GM18861 (cell line): ENCODE data around the gene SLC1A5.
"Not testable (repeated sequence)": the region's sequence is repeated elsewhere in the genome, so short reads cannot be mapped to it uniquely, and the experiment has no call there.

ENCODE experiments used
- ATAC-seq: cut with Tn5 transposase; IDR thresholded peaks from one replicate; pipeline ENCODE4 v1.9.1; 2021; ENCODE audit not compliant: unreplicated experiment

SLC1A5 gene

DNA sequence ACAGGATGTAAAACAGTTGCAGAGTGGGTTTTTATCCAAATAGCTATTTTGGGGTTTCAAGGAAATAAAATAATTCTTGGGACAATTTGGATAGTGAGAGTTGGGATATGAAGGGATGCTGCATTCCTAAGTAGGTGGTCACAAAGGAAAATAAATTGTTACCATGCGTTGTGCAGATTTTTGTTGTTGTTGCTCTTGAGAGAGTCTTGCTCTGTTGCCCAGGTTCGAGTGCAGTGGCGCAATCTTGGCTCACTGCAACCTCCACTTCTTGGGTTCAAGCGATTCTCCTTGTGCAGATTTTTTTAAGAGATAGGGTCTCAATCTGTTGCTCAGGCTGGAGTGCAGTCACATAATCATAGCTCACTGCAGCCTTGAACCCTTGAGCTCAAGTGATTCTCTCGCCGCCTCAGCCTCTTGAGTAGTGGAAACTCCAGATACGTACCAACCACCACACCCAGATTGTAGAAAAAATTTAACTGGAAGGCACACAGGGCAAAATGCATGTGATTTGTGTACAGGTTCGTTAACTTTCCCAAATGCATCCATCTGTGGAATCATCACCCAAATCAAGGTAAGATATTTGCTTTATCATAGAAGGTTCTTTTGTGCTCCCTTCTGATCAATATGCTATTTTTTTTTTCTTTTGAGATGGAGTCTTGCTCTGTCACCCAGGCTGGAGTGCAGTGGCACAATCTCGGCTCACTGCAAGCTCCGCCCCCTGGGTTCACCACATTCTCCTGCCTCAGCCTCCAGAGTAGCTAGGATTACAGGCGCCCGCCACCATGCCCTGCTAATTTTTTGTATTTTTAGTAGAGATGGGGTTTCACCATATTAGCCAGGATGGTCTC lies 16.0 kb downstream of the SLC1A5 start:
- ATAC-seq, result no peak

DNA sequence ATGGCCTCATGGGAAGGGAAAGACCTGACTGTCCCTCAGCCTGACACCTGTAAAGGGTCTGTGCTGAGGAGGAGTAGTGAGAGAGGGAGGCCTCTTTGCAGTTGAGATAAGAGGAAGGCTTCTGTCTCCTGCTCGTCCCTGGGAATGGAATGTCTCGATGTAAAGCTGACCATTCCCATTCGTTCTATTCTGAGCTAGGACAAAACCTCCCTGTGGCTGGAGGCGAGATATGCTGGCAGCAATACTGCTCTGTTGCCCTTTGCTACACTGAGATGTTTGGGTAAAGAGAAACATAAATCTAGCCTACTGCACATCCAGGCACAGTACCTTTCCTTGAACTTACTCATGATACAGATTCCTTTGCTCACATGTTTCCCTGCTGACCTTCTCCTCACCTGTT lies 19.6 kb downstream of the SLC1A5 start:
- not testable (repeated sequence) for ATAC-seq

DNA sequence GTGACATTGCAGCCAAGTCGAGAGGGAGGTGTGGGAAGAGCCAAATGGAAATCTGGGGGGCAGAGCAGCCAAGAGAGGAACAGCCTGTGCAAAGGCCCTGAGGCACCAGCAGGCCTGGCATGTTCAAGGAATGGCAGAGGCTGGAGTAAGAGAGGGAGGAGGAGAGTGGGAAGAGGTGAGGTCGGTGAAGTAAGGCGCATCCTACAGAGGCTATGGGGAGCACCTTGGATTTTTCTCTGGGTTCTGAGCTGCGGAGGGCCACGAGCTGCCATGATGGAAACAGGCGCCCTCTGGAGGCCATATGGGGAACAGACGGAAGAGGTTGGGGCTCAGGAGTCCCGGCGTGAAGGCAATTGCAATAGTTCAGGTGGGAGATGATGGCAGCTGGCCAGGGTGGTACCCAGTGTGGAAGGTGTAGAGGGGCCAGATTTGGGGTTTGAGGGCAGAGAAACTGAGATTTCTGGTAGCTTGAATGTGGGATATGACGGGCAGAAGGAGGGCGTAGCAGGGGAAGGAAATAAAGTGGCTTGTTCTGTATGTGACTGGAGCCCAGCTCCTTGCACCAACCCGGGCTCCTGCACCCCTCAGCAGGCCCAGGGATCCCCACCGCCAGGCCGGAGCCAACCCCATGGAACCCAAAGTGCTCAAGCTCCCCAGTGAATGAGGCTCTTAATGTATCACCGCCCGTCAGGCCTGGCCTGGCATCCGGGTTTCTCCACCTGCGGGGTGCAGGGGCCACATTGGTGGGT lies 21.7 kb downstream of the SLC1A5 start:
- no peak for ATAC-seq

DNA sequence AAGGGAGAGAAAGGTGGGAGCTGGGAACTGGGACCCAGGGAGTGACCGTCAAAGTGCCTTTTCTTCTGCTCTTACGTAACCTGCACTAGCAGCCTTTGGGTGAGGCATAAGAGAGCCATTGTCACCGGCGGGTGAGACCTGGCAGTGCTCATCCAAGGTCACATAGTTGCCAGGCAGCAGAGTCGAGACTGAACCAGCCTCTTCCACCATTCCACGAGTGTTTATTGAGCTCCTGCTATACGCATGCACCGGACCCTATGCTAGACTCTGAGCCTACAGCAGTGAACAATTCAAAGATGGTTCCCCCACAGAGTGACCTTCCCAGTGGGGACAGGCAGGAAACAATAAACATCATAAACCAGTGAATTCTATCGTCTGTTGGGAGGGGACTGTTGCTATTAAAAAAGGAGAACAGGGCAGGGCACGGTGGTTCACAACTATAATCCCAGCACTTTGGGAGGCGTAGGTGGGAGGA lies 23.5 kb downstream of the SLC1A5 start:
- ATAC-seq, result no peak

DNA sequence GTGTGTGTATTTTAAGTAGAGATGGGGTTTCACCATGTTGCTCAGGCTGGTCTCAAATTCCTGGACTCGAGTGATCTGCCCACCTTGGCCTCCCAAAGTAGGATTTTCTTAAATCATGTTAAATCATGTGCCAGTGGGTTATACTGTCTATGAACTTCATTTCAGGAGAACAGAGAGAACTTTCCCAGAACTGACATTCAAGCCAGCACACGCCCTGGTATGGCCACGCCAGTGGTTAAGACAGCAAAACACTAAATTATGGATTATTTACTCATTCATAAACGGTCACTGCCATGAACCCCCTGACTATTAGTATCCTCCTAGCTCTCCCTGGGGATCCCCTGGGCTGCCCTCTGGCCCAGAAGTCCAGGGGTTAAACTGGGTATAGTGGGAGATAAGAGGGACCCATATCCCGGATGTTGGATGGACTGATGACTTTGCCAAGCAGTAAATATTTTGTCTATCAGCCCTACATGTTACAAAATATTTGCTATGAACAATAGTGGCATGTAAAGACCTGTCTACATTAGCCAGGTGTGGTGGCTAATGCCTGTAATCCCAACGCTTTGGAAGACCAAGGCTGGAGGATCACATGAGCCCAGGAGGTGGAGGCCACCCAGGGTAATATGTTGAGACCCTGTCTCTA lies 26.0 kb downstream of the SLC1A5 start:
- ATAC-seq, result no peak

DNA sequence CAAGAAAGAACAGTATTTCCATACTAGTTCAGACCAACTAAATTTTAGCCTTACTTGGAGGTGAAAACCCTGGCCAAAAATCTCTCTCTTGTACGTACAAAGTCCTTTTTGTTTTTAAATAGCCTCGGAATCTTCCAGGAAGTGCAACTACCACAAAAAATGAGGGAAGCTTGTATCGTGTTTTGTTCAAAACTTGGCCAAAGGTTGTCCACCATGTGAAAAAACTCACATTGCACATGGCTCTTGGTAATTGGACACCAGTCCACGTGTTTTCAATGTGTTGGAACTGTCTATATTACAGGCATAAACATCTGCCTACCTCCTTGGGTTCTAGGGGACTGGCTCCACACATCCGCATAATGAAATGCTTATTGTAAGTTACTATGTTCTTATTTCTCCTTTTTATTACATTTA lies 27.0 kb downstream of the SLC1A5 start:
- ATAC-seq, result no peak

DNA sequence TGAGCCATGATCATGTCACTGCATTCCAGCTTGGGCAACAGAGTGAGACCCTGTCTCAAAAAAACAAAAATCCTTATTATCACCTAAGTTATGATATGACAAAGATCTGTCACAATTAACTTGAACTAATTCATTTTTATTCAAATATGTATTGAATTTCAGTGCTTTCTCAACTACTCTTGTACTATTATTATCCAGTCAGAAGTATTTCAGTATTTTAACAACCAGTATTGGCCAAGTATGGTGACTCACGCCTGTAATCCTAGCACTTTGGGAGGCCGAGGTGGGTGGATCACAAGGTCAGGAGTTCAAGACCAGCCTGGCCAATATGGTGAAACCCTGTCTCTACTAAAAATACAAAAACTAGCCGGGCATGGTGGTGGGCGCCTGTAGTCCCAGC lies 27.5 kb downstream of the SLC1A5 start:
- ATAC-seq, result not testable (repeated sequence)

DNA sequence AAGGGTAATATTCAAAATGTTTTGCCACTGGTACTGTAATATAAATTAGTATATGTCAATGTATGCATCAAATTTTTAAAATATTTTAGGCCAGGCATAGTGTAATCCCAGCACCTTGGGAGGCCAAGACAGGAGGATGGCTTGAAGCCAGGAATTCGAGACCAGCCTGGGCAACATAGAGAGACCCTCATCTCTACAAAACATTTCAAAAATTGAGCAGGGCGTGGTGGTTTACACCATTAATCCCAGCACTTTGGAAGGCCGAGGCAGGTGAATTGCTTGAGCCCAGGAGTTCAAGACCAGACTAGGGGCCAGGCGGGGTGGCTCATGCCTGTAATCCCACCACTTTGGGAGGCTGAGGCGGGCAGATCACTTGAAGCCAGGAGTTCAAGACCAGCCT lies 28.0 kb downstream of the SLC1A5 start:
- no peak for ATAC-seq

DNA sequence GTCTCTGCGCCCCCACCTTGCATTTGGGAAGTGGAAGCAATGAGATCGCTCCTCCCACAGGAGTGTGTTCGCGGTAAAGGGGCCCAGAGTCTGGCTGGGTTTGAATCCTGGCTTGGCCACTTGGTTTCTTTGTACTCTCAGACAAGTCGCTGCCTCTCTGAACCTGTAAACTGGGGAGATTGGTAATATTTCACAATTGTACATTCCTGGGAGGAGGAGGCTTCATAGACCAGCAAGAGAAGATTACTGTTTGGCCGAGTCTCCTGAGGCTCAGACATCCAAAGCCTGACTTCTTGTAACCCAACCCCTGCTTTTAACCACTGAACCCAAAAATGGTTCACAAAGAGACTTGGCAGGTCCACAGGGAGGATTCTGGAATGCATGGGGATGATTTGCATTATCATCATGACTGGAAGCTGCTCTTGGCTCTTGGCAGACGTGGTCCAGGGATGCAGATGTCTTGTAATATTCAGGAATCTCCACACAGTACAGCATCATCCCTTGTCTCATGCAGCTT lies 28.5 kb downstream of the SLC1A5 start:
- no peak for ATAC-seq

DNA sequence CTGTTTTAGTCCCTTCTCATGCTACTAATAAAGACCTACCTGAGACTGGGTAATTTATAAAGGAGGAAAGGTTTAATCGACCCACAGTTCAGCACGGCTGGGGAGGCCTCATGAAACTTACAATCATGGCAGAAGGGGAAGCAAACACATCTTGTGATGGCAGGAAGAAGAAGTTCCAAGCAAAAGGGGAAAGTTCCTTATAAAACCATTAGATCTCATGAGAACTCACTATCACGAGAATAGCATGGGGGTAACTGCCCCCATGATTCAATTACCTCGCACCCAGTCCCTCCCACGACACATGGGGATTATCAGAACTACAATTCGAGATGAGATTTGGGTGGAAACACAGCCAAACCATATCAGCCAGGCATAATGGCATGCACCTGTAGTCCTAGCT lies 29.2 kb downstream of the SLC1A5 start:
- no peak for ATAC-seq

DNA sequence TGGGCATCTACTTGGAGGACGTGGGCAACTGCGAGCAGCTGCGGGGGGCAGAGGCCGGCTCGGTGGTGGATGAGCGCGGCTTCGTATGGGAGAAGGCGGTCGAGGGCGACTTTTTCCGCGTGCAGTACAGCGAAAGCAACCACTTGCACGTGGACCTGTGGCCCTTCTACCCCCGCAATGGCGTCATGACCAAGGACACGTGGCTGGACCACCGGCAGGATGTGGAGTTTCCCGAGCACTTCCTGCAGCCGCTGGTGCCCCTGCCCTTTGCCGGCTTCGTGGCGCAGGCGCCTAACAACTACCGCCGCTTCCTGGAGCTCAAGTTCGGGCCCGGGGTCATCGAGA lies 31.9 kb downstream of the SLC1A5 start:
- no peak for ATAC-seq

DNA sequence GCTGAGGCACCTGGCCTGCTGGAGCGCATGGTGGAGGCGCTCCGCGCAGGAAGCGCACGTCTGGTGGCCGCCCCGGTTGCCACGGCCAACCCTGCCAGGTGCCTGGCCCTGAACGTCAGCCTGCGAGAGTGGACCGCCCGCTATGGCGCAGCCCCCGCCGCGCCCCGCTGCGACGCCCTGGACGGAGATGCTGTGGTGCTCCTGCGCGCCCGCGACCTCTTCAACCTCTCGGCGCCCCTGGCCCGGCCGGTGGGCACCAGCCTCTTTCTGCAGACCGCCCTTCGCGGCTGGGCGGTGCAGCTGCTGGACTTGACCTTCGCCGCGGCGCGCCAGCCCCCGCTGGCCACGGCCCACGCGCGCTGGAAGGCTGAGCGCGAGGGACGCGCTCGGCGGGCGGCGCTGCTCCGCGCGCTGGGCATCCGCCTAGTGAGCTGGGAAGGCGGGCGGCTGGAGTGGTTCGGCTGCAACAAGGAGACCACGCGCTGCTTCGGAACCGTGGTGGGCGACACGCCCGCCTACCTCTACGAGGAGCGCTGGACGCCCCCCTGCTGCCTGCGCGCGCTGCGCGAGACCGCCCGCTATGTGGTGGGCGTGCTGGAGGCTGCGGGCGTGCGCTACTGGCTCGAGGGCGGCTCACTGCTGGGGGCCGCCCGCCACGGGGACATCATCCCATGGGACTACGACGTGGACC lies 32.4 kb downstream of the SLC1A5 start:
- ATAC-seq, result no peak

DNA sequence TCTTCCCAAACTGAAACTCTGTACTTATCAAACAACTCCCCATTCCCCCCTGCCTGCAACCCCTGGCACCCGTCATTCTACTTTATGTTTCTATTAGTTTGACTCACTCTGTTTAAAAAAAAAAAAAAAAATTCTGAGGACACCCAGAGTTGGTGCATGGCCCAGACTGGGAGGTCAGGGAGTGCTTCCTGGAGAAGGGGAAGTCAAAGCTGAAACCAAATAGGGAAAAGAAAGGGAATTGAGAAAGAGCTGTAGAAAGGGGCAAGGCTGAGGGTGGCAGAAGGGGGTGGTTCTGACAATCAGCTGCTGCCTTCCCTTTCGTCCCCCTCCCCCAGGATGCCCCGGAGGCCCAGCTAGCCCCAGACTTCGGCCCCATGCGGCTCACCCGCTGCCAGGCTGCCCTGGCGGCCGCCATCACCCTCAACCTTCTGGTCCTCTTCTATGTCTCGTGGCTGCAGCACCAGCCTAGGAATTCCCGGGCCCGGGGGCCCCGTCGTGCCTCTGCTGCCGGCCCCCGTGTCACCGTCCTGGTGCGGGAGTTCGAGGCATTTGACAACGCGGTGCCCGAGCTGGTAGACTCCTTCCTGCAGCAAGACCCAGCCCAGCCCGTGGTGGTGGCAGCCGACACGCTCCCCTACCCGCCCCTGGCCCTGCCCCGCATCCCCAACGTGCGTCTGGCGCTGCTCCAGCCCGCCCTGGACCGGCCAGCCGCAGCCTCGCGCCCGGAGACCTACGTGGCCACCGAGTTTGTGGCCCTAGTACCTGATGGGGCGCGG lies 33.1 kb downstream of the SLC1A5 start:
- no peak for ATAC-seq

DNA sequence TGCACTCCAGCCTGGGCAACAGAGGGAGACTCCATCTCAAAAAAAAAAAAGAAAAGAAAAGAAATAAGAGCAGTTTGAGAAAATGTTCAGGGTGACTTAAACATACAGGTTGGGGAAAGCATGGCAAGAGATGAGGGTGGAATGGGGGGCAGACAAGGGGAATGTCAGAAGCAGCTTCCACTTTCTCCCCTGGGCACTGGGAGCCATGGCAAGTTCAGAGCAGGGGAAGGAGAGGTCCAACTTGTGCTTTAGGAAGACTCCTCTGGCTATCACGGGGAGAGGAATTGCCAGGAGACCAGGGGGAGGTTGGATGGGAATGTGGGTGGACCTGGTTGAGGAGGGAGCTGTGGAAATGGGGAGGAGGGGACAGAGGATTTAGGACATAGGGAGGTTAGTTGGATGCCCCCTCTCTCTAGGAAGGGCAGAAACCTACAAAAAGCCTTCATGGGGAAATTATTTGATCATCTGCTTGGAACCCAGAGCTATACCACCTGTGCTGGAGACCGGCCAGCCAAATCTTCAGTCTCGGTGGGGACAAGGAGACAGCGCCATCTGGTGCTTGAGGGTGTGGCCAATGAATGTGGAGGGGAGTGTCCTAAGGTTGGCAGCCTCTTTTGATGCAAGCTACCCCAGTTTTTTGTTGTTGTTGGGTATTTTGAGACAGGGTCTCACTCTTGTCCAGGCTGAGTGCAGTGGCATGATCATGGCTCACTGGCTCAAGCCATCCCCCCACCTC lies 34.8 kb downstream of the SLC1A5 start:
- no peak for ATAC-seq

DNA sequence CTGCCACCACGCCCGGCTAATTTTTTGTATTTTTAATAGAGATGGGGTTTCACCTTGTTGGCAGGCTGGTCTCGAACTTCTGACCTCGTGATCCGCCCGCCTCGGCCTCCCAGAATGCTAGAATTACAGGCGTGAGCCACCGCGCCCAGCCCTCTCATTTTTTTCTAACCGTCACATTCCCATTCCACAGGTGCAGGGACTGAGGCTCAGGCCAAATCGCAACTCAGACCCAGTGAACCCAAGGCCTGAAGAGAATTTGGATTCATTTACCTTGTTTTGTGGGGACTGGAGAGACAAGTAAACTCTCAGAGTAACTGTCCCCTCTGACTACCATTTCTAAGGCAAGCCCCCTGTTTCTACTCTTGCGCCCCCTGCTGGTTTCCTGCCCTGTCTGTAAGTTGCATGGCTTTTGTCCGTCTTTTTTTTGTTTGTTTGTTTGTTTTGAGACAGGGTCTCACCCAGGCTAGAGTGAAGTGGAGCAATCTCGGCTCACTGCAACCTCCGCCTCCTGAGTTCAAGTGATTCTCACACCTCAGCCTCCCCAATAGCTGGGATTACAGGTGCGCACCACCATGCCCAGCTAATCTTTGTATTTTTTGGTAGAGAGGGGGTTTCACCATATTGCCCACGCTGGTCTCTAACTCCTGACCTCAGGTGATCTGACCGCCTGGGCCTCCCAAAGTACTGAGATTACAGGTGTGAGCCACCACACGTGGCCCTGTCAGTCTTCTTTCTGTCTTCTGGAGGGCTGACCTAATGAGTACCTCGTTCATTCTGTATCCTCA lies 39.9 kb downstream of the SLC1A5 start:
- ATAC-seq, result no peak

DNA sequence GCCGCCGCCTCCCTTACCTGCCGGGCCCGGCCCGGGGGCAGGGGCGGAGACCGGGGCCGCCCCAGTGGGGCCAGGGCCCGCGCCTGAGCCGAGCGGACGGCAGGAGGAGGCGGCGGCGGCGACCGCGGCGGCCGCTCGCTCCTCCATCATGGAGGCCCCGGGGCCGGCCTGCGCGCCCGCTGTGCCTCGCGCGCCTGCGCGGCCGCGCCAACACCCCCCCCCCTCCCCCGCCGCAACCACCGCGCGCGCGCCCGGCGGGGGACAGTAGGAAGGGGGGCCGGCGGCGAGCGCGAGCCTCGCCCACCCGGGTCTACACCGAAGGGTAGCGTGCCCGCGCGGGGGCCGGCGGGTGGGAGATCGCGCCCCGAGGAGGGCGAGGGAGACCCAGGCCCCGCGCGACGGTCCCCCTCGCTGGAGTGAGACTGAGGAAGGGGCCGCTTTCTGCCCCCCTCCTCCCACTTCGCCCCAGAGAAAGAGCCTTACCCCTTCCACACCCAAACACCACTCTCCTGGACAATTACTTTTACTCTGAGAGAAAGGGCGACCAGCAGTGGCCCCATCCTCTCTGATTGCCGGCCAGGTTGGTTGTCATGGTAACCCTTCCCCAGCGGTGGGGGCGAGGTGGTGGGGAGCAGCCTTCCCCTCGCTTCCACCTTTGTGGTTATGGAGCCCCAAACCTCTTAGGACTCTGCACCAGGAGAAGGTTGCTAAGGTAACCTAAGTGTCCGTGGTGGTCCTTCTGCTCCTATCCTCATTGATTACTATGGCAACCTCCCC lies 41.9 kb downstream of the SLC1A5 start, which contains the start of gene STRN4:
STRN4 (minus strand) TSS at position 170 of the 777 bp plus-strand sequence; CDS start at position 150, 20 bp downstream.
- ATAC-seq, result peak; percentile 43

DNA sequence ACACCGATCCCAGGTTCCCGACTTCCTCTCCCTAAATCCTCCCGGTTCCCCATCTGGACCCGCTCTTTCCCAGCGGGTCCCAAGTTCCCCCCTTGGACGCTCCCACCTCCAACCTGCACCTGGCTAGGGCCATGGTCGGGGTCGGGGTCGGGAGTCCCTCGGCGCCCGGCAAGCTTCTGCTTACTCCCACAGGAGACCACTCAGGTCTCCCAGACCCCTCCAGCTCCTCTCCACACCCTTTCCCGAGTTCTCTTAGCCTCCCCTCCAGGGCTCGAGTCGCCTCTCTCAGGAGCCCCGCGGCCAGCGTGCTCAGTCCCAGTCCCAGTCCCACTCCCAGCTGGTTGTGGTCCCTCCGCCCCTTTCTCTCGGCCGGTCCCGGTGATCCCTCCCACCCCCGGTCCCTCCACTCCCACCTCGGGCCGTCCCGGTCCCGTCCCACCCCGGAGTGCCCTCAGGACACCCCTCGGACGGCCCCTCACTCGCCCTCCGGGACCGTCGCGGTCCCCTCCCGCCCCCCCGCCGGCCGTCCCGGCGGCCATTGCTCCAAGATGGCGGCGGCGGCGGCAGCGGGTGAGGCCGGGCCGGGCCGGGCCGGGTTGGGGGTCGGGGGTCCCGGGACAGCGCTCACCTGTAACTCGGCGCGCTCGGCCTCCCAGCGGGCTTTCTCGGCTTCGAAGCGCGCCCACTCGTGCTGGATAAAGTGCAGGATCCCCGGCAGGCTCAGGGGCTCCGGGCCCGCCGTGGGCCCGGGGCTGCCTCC lies 42.7 kb downstream of the SLC1A5 start, which contains the start of gene FKRP:
FKRP (plus strand) TSS at position 537 of the 760 bp plus-strand sequence. CDS start 9,394 bp downstream, outside the sequence.
- ATAC-seq, result peak; percentile 28
